GM19395 (cell line): ENCODE results near the gene NR2F1.

ENCODE experiments used
- ATAC-seq: cut with Tn5 transposase; IDR thresholded peaks from one replicate; pipeline ENCODE4 v1.9.1; 2021; ENCODE audit warnings: mild to moderate bottlenecking, moderate library complexity; ENCODE audit not compliant: unreplicated experiment

The NR2F1 gene

DNA sequence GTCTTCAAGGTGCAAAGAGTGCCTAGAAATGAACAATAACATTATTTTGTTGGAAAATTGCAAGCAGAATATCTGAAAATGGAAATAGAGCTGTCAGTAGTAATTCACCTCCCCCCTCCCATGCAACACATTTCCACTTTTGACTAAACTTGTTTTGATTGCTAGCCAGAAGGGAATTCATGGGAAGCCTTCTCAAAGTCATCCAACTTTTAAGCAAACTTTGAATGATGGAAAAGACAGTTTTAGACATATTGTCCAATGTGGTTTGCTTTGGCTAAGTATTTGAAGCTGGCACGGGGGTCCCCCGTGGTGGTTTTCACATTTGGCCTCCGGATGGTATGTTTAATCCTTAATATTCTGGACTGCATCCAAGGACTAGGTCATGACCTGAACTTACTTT is 7.5 kb downstream of the NR2F1 start:
- ATAC-seq = no peak

DNA sequence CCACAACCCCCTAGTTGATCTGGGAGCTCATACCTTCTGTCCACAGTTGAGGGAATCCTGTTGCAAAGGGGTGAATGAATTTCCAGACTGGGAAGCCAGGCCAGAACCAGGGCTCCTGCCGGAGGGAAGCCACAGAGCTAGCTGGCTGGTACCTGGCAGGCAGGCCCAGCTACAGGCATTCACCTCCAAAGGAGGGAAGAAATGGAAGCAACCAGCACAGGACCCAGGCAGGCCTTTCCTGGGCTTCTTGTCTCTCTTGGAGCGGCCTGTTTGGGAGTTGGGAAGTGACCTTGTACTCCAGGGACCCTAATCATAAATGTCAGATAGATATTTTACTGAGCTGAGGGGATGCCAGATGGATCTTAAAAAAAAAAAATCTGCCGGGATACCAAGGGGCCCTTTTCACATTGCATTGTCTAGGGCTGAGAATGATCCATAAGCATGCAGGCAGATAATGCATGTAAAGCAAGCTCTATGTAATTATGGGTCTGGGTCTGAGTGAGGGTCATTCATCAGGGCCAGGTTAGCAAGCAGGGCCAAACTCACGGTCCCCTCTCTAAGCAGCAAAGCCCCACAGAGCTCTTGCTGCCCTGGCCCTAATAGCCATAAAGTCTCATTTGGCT is 8.4 kb downstream of the NR2F1 start:
- no peak for ATAC-seq

DNA sequence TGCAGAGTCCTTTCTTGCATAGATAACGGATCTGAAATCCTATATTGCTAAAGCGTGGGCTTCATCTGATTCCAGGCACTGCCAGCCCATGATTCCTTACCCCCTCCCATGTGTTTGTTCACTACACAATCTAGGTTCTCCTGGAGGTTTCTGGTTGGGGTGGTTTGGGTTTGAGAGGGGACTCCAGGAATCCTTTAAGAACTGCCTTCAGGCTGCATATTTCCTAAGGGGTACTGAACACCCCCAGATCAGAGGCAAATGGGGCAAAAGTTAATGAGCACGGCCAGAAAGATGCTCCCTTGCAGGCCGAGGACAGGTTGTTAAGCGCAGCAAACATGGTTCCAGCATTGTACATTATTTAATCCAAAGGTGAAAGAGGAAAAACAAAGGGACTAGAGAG is 9.9 kb downstream of the NR2F1 start:
- no peak for ATAC-seq

DNA sequence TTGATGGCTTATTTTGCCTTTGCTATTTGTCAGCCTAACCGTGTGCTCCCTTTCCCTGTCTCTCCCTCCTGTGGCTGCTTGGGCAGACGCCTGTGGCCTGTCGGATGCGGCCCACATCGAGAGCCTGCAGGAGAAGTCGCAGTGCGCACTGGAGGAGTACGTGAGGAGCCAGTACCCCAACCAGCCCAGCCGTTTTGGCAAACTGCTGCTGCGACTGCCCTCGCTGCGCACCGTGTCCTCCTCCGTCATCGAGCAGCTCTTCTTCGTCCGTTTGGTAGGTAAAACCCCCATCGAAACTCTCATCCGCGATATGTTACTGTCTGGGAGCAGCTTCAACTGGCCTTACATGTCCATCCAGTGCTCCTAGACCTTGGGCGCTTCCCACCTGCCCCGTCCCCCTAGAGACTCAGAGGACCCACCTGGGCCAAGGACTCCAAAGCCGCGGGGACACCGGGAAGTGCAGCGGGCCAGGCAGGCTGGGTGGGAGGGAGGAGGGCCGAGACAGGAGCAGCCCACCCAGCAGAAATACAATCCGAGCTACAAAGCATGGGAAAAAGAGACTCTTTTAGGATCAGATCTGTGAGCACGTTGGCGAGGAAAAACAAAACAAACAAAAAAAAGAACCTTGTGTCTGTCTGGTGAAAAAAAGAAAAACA is 10.6 kb downstream of the NR2F1 start:
- ATAC-seq = no peak

DNA sequence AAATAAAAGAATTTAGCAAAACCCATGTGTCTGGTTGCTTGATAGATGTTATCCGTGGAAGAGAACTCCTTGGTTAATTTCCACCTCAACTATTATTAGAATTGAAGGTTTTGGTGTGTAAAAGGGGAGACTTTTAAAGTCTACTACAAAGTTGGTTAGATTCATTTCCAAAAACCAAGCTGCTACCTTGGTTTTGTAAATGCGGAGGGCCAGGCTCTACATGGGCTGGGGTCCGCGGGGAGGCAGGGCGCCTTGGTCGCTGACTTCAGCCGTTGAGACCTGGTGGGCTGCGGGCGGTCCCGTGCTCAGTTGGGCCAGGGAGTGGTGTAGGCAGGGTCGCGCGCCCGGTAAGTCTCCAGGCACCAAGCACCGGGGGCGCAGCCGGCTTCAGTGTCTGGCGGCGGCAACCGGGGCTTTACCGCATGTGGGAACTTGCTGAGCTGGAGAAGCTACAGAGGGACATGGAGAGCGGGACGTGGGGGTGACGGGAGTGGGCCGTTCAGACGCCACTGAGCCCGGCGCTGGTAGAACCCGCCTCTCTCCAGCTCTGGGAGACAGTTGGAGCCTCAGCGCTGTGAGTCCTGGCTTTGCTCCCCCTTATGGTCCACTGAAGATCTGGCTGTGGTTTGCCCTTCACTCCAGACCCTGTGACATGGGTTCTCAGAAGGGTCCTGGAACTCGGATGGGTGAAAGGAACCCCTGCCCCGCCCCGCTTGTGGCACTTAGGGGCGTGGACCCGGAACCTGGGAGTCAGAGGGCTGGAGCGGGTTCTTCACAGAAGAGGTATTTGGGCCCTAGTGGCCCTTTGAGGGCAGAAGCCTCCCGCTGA is 11.8 kb downstream of the NR2F1 start:
- ATAC-seq = no peak

DNA sequence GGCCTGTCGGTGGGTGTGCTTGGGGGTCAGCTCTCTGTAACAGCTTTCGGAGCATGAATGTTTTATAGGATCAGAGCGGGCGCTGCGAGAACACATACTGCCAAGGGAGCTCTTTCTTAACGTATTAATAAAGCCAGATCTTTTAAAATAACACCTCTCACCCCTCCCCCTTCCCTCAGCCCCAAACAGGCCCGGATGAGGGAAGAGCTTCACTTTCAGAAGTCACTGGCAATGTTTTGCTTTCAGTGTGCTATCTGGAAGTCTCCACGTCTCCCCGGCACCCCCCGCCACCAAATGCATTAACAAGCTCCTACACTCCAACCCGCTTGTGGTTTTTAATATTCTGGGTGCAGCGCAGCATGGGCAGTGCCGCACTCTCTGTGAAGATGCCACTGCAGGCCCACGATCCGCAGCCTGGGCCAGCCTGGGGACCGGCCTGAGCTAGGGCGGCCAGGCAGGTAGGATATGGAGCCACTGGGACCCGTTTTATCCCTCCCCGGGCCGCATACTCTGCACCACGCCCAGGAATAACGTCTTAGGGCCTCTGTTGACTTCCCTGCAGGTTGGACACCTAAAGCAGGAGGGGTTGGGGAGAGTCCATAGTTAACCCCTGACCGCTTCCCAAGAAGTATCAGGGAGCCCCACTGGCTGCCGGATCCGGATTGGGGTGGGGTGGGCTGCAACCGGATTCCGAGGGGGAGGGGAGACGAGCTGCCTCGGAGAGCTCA is 12.6 kb downstream of the NR2F1 start:
- no peak for ATAC-seq

DNA sequence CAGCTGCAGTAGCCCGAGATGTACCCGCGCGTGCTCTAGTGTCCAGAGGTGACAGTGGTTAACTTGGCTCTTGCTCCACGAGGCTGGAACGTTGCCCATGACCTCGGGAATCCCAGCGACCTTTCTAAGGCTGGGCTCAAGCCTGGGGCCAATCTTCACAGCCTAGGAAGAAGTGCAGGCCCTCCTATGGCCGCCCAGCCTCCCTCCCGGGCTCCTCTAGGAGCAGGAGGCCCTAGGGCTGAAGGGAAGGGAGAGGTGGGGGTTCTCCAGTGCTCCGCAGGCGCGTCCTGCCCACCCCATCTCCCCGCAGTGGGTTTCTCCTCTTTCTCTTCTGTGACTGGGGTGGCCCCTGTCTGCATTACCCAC is 13.3 kb downstream of the NR2F1 start:
- ATAC-seq = no peak

DNA sequence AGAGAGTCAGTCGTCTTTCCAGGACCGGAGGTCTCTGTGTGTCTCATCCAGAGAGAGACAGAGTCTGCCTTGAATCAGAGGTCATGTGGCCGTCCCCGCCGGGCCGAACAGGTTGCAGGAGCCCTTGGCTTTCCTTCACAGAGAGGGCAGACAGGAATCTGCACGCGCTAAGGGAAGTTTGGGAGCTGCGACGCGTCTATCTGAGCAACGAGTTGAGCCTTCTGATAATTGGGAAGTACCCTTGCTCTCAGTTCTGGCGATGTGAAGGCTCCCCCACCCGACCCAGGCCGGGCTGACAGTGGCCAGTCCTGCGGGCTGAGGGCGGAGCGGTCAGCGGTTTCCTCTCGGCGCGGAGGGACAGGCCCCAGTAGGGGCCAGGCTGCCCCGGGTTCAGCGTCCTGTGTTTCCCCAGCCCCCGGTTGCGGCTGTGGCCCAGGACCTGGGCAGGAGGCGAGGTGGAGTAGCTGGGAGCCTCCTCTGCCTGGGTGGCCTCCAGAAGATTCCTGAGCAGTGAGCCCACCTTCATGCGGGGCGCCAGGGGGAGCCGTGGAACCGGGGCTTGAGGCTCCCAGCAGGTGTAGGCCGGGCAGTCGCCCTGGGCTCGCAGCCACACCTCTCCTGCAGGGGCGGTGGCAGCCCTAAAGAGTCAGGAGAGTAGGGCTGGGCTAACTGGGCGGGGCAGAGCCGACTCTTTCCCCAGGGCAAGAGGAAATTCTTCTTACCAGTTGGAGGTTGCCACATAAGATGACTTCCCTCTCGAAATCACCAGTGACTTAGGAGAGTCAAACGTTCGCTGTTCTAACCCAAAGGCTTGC is 13.9 kb downstream of the NR2F1 start:
- ATAC-seq = no peak

DNA sequence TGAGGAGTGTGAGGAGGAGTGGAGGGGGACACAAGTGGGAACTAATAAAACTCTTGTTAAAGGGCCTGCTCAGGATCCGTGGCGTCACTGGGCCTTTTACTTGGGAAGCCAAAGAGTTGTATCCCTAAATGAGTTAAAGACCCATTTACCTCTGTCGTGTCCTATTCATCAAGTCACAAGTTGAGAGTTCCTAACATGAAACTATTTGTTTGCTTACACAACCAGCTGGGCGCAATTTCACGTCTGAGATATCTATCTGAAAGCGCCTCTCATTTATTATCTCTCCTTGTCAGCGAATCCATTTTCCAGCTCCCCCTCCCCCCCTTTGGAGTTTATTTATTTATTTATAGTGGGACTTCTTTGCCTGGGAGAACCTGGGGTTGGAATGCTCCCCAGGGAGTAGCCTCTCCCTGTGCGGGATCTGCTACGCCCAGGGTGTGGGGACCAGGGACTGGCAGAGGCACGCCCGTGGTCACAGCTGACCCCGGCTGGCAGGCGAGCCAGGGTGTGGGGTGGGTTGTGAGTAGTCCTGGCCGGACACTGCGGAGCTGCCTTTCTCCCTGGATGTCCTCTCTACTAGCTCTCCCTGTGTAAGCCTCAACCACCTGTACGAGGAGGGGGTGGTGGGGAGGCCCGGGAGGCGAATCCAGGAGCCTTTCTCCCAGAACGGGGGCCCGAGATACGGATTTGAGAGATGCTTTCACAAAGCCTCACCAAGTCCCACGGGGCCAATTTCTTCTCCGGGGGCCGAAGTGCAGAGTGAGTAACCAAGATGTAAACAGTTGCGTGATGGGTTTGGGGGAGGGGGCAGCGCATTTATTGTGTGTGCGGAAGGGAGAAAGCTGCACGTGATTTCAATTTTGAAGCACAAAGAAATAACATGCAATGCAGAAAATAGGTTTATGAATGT is 15.3 kb downstream of the NR2F1 start:
- no peak for ATAC-seq

DNA sequence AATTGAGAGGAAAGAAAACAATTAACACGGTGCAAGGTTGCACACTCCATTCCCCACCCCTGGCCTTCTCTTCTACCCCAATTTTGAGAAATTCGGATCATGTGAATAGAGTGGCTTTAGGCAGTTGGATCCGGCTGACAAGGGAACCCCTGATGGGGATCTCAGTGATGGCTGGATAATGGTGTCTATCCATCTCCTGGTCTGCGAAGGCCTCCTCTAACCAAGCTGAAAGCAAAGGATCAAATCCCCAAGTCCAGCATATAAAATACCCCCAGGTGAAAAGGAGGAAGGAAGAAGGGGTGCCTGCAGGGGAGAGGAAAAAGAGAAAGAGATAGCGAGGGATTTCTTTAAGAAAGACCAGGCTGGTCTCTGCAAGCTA is 16.0 kb downstream of the NR2F1 start:
- ATAC-seq = no peak

DNA sequence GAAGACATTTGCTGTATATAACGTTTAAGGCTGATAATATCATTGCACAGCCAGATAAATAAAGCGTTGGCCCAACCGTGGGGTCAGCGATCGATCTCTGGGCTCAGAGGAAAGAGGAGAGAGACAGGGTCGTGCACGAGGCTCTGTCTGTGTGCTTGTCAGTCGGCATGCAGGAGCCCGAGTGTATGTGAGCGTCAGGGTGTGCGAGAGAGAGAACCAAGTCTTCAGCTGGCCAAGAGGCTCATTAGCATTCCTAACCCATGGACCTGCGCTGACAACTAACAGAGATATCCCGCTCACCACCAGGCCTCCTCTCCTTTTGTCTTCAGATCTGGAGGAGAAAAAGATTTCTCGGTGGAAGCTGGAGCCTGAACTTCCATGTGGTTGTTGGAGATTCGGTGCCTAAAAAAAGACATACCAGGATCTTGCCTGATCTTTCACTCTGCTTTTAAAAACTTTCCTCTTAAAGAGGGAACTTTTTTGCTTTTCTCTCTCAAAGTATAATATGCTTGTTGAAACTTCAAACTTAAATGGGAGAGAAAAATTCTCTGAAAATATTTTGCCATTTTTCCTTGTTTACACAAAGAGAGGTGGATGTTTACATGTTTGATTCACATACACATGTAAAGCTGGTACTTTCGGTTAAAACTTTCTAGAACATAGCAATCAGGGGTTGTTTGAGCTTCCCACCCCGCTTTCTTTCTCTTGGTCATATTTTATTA is 16.5 kb downstream of the NR2F1 start:
- no peak for ATAC-seq

DNA sequence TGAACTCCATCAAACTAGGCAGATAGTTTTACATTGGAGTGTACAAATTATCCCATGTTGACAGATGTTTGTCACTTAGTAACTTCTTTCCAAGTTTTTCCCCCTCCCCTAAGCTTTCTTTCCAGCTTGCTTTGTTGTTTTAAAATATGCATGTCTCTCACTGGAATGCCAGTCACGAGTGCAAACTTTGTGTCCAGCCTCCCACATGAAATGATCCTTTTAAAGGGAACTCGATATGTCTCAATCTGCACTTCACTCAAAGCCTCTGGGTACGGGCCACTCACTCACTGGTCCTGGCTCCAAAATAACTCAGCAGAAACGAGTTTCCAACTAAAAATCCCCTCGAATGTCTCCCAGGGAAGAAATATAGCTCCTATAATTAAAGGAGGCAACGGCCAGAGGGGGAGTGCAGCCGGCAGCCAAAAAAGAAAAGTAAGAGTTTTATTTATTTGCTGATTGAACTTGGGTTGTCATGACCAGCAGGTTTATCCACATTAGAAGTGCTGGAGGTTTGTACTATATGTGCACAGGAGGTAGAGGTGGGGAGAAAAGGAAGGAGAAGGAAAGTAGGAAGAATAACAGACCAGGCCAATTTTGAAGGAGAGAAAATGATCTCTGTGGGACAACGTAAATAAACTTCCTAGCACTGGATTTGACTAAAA is 17.5 kb downstream of the NR2F1 start:
- no peak for ATAC-seq

DNA sequence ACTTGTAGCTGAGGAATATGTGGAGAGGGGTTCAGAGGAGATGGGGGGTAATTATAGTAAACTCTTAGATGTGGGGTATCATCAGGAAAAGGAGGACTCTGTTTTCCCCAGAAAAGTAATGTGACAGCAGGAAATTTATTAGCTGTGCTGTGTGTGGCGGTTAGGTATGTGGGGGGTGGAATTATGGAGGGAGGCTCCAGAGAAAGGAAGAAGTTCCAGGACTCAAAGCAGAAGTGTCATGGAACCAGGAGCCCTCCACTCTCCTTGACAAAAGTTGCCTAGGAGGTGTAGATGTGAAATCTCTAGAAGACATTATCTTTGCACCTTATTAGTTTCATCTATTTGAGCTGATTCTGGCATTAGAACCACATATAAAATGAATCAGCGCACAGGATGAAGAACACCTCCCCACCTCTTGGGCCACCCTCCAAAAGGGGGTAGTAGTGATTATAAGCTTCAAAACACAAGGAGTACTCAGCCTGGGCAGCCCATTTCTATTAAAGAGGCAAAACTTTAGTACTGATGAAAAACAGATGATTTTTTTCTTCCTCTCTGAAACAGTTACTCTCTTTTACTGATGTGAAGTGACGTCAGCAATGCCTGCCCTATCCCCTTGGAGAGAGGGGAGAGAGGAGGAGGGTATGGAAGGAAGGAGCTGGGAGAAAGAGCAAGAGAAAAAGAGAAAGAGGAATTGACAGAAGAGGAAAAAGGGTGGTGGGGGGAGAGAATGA is 18.2 kb downstream of the NR2F1 start:
- no peak for ATAC-seq

DNA sequence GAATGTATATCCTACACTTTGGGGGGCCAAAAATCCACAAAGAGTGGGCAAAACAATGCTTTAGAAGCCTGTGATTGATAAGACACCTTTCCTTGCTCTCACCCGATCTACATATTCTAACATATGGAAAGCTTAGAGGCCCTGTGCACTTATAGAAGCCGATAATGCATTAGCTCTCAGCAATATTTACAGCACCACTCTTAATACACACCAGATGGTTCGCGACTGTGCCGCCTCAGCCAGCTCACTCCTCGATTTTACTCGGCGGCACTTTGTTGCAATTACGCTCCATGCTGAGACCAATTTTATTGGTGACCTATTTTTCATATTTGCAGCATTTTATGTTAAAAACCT is 18.8 kb downstream of the NR2F1 start:
- ATAC-seq = no peak

DNA sequence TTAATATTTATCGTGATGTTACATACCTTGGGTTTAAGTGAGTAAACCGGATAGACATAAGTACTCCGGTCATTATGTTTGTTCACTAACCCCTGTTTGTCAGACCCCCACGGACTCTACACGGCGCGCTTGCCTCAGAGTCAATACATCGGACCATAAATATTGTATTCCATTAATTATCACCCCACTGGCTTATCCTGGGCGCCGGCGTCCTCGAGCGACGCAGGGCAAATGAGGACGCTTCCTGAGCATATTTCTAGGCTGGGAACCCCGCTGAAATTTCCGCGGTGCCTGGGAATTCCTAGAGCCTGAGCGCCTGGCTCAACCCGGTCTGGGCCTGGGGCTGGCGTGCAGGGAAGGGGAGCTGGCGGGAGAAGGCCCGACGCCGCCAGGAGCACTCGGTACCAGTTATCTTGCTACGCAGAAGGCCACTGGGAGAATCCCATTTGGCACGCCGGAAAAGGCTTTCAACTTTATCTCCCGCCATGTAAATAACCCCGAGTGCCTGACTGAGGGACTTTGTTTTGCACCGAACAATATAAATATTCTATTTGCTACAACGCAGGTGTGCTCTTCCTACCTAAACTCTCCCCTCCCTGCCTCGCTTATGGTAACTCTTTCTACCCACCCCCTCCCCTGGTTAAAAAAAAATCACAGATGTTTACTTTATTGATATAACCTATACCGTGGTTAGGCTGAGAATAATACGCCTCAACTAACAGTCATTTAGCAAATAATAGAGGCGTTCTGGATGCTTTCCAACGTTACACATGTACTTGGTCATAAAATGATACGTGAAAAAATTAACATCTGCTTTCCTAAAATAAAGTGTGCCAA is 19.4 kb downstream of the NR2F1 start:
- no peak for ATAC-seq

DNA sequence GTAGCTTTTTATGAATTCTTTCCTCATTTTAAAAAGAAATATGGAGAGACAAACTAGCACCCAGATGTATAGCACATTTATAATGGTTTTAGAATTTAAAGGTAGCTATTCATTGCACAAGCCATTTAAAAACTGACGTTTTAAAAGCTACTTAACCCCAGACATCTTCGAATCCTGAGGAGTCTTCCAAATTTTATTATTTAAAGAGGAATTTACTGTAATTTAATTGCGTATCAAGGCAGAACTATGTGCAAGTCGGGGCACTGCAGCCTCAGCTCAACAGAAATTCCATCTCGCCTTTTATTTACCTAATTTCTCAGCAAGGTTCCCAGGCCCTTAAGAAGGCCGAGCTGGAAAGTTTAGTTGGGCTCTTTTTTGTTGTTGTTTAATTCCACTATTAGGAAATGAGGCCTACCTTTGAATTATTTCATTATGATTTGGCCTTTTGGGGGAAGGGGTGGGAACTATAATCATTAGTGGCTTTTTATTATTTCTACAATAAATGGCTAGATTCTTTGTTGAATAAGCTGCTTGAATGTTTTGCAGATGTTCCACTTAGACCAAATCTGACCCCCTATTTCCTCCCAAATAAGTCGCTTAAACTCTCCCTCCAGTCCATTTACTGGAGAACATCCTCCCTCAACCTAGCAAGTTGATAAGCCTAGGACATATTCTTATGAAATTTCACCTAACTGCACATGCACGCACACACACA is 20.2 kb downstream of the NR2F1 start:
- no peak for ATAC-seq
